B cell (primary cell): ENCODE measurements around the gene HOXA11. TPM values are rescaled to one million over a fixed set of nuclear protein-coding genes. Genes with fewer than 3 reads are reported as not detected.

Experiments used
- ATAC-seq: fragments of 200-7000 bp; cut with Tn5 transposase; one replicate; pipeline ENCODE4 v1.10.0; 2021; ENCODE audit warnings: low read depth, mild to moderate bottlenecking, moderate number of reproducible peaks, moderate library complexity
- CTCF ChIA-PET: fragments of 350-600 bp; sonication (Branson Sonifier 250); formaldehyde crosslinking; loops from one replicate; lab custom pipeline; 2021; ENCODE audit warnings: antibody characterized with exemption, inconsistent platforms; lab: Charles Lee
- POLR2A ChIA-PET: fragments of 350-600 bp; sonication (Branson Sonifier 250); formaldehyde crosslinking; loops from one replicate; lab custom pipeline; 2021; ENCODE audit warnings: antibody characterized with exemption; lab: Charles Lee
- DNase-seq: peaks from one replicate; pipeline ENCODE4 v3.0.0; 2013
- H2AFZ ChIP-seq: 2 replicates; pipeline ENCODE4 v1.6.1; 2012; ENCODE audit warnings: mild to moderate bottlenecking, low read depth, low read length; ENCODE audit not compliant: insufficient read depth, poor library complexity, severe bottlenecking
- H3K27ac ChIP-seq, 2 donors: 1 replicate in 1 of 2; 2 replicates in 1 of 2; pipeline ENCODE4 v1.5.1; 2012 to 2013; ENCODE audit warnings: low read length in 2 of 2, mild to moderate bottlenecking in 2 of 2, moderate library complexity in 1 of 2
- H3K27me3 ChIP-seq, 4 experiments: fragments of 200-600 bp in 1 of 4; sonication (generic) in 1 of 4; replicated peaks in 1 of 4; 1 replicate in 2 of 4; 2 replicates in 2 of 4; pipeline versions ENCODE4 v1.6.1 to v1.7.0; 2013 to 2016; ENCODE audit warnings: low read length in 3 of 4, mild to moderate bottlenecking in 2 of 4, mixed read lengths in 1 of 4, moderate library complexity in 1 of 4; ENCODE audit not compliant: insufficient read depth in 4 of 4, control insufficient read depth in 3 of 4; ENCODE audit errors: control extremely low read depth in 1 of 4
- H3K36me3 ChIP-seq, 2 experiments: replicated peaks in 1 of 2; 1 replicate in 1 of 2; 2 replicates in 1 of 2; pipeline versions ENCODE4 v1.6.1 to v1.7.1; 2013; ENCODE audit warnings: low read length in 1 of 2; ENCODE audit not compliant: insufficient read depth in 2 of 2, control insufficient read depth in 1 of 2; ENCODE audit errors: control extremely low read depth in 1 of 2, extremely low read depth in 1 of 2
- H3K4me1 ChIP-seq, 2 donors: fragments of 200-600 bp in 1 of 2; sonication (generic) in 1 of 2; 1 replicate in 1 of 2; 2 replicates in 1 of 2; pipeline versions ENCODE4 v1.5.1 to v1.6.1; 2013 to 2017; ENCODE audit warnings: low read length in 2 of 2; ENCODE audit not compliant: control insufficient read depth in 2 of 2, insufficient read depth in 2 of 2
- H3K4me2 ChIP-seq: replicated peaks from 2 replicates; pipeline ENCODE3; 2012; ENCODE audit warnings: mild to moderate bottlenecking, low read depth, low read length; ENCODE audit not compliant: poor library complexity, severe bottlenecking
- H3K4me3 ChIP-seq, 5 experiments: fragments of 200-600 bp in 1 of 5; sonication (generic) in 1 of 5; 1 replicate in 3 of 5; 2 replicates in 2 of 5; pipeline versions ENCODE4 v1.5.1 to v1.7.0; 2011 to 2016; ENCODE audit warnings: low read length in 4 of 5, mild to moderate bottlenecking in 4 of 5, low read depth in 2 of 5, control low read depth in 1 of 5, moderate library complexity in 1 of 5; ENCODE audit not compliant: insufficient read depth in 1 of 5; ENCODE audit errors: control extremely low read depth in 1 of 5, extremely low read depth in 1 of 5
- H3K79me2 ChIP-seq: fragments of 200-600 bp; sonication (generic); one replicate; pipeline ENCODE4 v1.6.0; 2016; ENCODE audit warnings: low read length; ENCODE audit not compliant: control insufficient read depth, insufficient read depth
- H3K9ac ChIP-seq: fragments of 200-600 bp; sonication (generic); 2 replicates; pipeline ENCODE4 v1.6.1; 2017; ENCODE audit warnings: mild to moderate bottlenecking, low read length, moderate library complexity
- H3K9me3 ChIP-seq, 3 donors: one replicate each; pipeline versions ENCODE4 v1.6.1 to v1.7.1; 2013; ENCODE audit warnings: low read length in 2 of 3; ENCODE audit not compliant: control insufficient read depth in 2 of 3, insufficient read depth in 1 of 3; ENCODE audit errors: control extremely low read depth in 1 of 3
- H4K20me1 ChIP-seq: 2 replicates; pipeline ENCODE4 v1.6.0; 2012; ENCODE audit warnings: mild to moderate bottlenecking, low read length; ENCODE audit not compliant: insufficient read depth, control insufficient read depth, poor library complexity, severe bottlenecking
- H3K27ac Mint-ChIP-seq: one replicate; pipeline ENCODE4 v1.8.0; 2021; ENCODE audit warnings: mixed read lengths
- H3K27me3 Mint-ChIP-seq: one replicate; pipeline ENCODE4 v1.8.0; 2021; ENCODE audit warnings: mixed read lengths
- H3K4me1 Mint-ChIP-seq: one replicate; pipeline ENCODE4 v1.8.0; 2021; ENCODE audit warnings: mixed read lengths
- H3K4me3 Mint-ChIP-seq: one replicate; pipeline ENCODE4 v1.8.0; 2021; ENCODE audit warnings: mixed read lengths
- H3K9me3 Mint-ChIP-seq: one replicate; pipeline ENCODE4 v1.8.0; 2022; ENCODE audit warnings: mixed read lengths; ENCODE audit not compliant: insufficient read depth
- EZH2 ChIP-seq: IDR thresholded peaks from 2 replicates; pipeline ENCODE4 v1.6.1; 2012; ENCODE audit warnings: borderline replicate concordance, low read depth, mild to moderate bottlenecking, moderate library complexity, low read length; ENCODE audit not compliant: insufficient read depth, poor library complexity, severe bottlenecking
- WGBS: methylation state at CpG from one replicate; pipeline ENCODE4 v1.1.5; 2013; ENCODE audit warnings: missing lambda C conversion rate; ENCODE audit not compliant: insufficient coverage; 5-methylcytosine and 5-hydroxymethylcytosine counted together
- intact Hi-C: fragments of 100-400 bp; cut with micrococcal nuclease; formaldehyde crosslinking; loops from one replicate; pipeline ENCODE4 v1.10.0; 2022
- polyA plus RNA-seq: library from polyadenylated mRNA; depleted of rRNA; stranded (reverse); fragments of >200 nt; gene quantifications from 2 replicates; pipeline ENCODE4 v1.2.3, GENCODE V29; 2012
- total RNA-seq, 2 donors: library from RNA; stranded (reverse); fragments of 120-200 nt in 1 of 2; gene quantifications; 1 replicate in 1 of 2; 2 replicates in 1 of 2; pipeline versions ENCODE4 v1.2.3 to v1.2.4, GENCODE V29; 2013 to 2022
- TF ChIP-seq, protein P1 (sequence below): fragments of 200-600 bp; IDR thresholded peaks from one replicate; pipeline ENCODE4 v1.8.0; 2022; ENCODE audit warnings: antibody characterized with exemption, mild to moderate bottlenecking

HOXA11 gene
- total and polyA plus RNA-seq, 2 donors (not counting 1 experiment from before 2014, with no cell fraction given): not detected

DNA sequence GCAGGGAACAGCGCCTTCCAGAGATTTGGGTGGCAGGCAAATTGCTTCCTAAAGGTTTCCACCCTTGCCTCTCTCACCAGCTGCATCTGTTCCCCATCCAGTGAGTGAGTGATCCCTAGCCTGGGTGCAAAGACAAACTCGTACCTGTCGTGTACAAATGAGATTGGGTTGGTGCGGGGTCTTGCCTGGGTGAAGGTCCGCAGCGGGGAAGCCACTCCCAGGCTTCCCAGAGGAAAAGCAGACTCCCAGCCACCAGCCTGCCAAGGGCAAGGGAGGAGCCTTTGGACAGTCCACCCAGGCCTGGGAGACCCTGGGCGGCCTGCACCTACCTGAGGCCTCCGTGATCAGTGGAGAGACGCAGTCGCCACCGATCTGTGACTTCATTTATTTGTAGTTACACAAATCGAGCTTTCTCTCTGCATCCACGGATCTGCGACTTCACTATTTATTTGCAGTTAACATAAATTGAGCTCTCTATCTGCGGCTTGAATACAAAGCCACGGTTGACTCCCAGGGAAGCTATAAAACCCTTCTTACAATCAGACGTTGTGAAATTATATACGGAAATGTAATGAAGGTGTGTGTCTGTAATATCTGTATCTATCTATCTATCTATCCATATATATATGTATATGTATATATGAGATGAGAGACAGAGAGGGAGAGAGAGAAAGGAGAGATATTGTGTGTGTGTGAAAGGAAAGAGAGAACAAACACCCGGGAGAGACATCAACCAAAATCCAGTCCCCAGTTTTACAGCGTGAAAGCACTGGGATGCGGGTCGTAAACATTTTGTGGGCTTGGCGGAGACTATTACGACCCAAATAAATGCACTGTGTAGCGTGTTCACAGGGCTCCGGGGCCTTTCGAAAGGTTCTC is 25.5 kb downstream of the HOXA11 start:
- POLR2A ChIA-PET: no interaction called here
- Histone ChIP-seq H3K36me3 (no peaks in the 10 kb centered on the region), H3K4me1 (peaks cover 55 to 60% of the 10 kb centered on the region in 2 donors), H3K4me3 (peak overlapping the region in 2 of 5 experiments; percentile 62 to 76), H3K27ac (no peak overlapping the region), H4K20me1 (no peaks in the 10 kb centered on the region), H3K4me2 (peak overlapping the region; percentile 99), H3K9me3 (peaks cover 0 to 76% (median 16%) of the 10 kb centered on the region in 3 donors), H3K79me2 (no peaks in the 10 kb centered on the region), H3K27me3 (peaks cover 1 to 88% (median 77%) of the 10 kb centered on the region in 4 experiments), H2AFZ (peak overlapping the region; percentile 92), H3K9ac (peak overlapping the region; percentile 74)
- intact Hi-C loops: loop anchor here (2.0 to 10.0 kb wide), 4 partner anchors 41 to 1082 kb away; partner anchors contain the start of gene HOXA13
- CTCF ChIA-PET: interaction anchor here (0.9 to 1.7 kb wide), 8 partner anchors 8 to 794 kb away, joined by 3 to 10 read pairs (median 4); partner anchors contain the start of gene HOXA10
- Mint-ChIP-seq H3K4me1 (peaks cover 38% of the 10 kb centered on the region), H3K9me3 (no peaks in the 10 kb centered on the region), H3K27me3 (peaks cover 74% of the 10 kb centered on the region), H3K27ac (no peak overlapping the region), H3K4me3 (peak overlapping the region; percentile 86)
- TF ChIP-seq, protein P1, sequence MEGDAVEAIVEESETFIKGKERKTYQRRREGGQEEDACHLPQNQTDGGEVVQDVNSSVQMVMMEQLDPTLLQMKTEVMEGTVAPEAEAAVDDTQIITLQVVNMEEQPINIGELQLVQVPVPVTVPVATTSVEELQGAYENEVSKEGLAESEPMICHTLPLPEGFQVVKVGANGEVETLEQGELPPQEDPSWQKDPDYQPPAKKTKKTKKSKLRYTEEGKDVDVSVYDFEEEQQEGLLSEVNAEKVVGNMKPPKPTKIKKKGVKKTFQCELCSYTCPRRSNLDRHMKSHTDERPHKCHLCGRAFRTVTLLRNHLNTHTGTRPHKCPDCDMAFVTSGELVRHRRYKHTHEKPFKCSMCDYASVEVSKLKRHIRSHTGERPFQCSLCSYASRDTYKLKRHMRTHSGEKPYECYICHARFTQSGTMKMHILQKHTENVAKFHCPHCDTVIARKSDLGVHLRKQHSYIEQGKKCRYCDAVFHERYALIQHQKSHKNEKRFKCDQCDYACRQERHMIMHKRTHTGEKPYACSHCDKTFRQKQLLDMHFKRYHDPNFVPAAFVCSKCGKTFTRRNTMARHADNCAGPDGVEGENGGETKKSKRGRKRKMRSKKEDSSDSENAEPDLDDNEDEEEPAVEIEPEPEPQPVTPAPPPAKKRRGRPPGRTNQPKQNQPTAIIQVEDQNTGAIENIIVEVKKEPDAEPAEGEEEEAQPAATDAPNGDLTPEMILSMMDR: no peak
- TF ChIP-seq EZH2: no peak
- ATAC-seq (no peak), DNase-seq (peak; percentile 51)
- WGBS: 29% methylated on average over 23 of the region's 27 CpGs
